ENCODE data around the gene IQGAP3. TPM values are rescaled to one million over a fixed set of nuclear protein-coding genes. Genes with fewer than 3 reads are reported as not detected.

Gene IQGAP3
- total and polyA plus RNA-seq, 4 donors: under 0.01 to 8.5 (median 0.43) TPM

GRCh38 chr1:156497078-156497742 lies 75.2 kb downstream of the IQGAP3 start (continued):
- TF ChIP-seq JUND (IDR thresholded peaks at IDR 0.05): no peak

GRCh38 chr1:156496211-156496761 lies 76.1 kb downstream of the IQGAP3 start:
- Histone ChIP-seq H3K27me3 (ENCODE audit: control insufficient read depth in 4 of 4, insufficient read depth in 4 of 4, low read length in 3 of 4) (no peaks in the 10 kb centered on the region), H3K27ac (ENCODE audit: low read depth in 1 of 2, low read length in 2 of 2) (peak overlapping the region; percentile 15 to 46), H3K4me3 (ENCODE audit: low read depth in 1 of 3, low read length in 3 of 3) (no peak overlapping the region), H3K36me3 (ENCODE audit: control insufficient read depth in 4 of 4, insufficient read depth in 3 of 4, low read depth in 1 of 4, low read length in 3 of 4) (peaks cover 0 to 2% (median 0%) of the 10 kb centered on the region in 4 donors), H3K9me3 (ENCODE audit: control insufficient read depth in 4 of 4, low read length in 3 of 4) (no peaks in the 10 kb centered on the region), H3K9ac (ENCODE audit: low read depth in 1 of 2, low read length in 2 of 2) (peak overlapping the region in 1 of 2 donors; percentile 16), H3K4me1 (ENCODE audit: control insufficient read depth in 4 of 4, insufficient read depth in 4 of 4, low read length in 3 of 4) (peaks cover 31 to 83% (median 72%) of the 10 kb centered on the region in 4 donors)
- 72% methylated on average over 10 of the region's 10 CpGs for WGBS
- DNase-seq (ENCODE audit: low spot score): no peak
- TF ChIP-seq REST (IDR thresholded peaks at IDR 0.05) (no peak), MAX (IDR thresholded peaks at IDR 0.05) (no peak), NR2F2 (IDR thresholded peaks at IDR 0.05) (no peak), FOXA1 (IDR thresholded peaks at IDR 0.05) (no peak), RAD21 (IDR thresholded peaks at IDR 0.05) (no peak), HNF4G (IDR thresholded peaks at IDR 0.05) (no peak), JUND (IDR thresholded peaks at IDR 0.05) (no peak), YY1 (IDR thresholded peaks at IDR 0.05) (no peak), CTCF (IDR thresholded peaks at IDR 0.05; ENCODE audit: low read depth, low read length, missing input control) (no peak), RXRA (IDR thresholded peaks at IDR 0.05) (no peak), HNF4A (conservative IDR thresholded peaks at IDR 0.05) (no peak), TAF1 (conservative IDR thresholded peaks at IDR 0.05) (no peak)

- H3K4me1 ChIP-seq (ENCODE audit: control insufficient read depth in 4 of 4, insufficient read depth in 4 of 4, low read length in 3 of 4): peaks cover 37 to 90% (median 79%) of the 10 kb centered on the region in 4 donors
- no peaks in the 10 kb centered on the region for H3K27me3 ChIP-seq (ENCODE audit: control insufficient read depth in 4 of 4, insufficient read depth in 4 of 4, low read length in 3 of 4)
- H3K4me3 ChIP-seq (ENCODE audit: low read depth in 1 of 3, low read length in 3 of 3): no peak overlapping the region
- whole genome bisulfite sequencing: 59% methylated on average over 9 of the region's 9 CpGs
- no peaks in the 10 kb centered on the region for H3K9me3 ChIP-seq (ENCODE audit: control insufficient read depth in 4 of 4, low read length in 3 of 4)
- peak overlapping the region; percentile 15 to 46 for H3K27ac ChIP-seq (ENCODE audit: low read depth in 1 of 2, low read length in 2 of 2)
- no peak for DNase-seq (ENCODE audit: low spot score)
- peak overlapping the region; percentile 4 to 16 for H3K9ac ChIP-seq (ENCODE audit: low read depth in 1 of 2, low read length in 2 of 2)
- peaks cover 0 to 2% (median 0%) of the 10 kb centered on the region in 4 donors for H3K36me3 ChIP-seq (ENCODE audit: control insufficient read depth in 4 of 4, insufficient read depth in 3 of 4, low read depth in 1 of 4, low read length in 3 of 4)
- TF ChIP-seq NR2F2 (IDR thresholded peaks at IDR 0.05) (peak; percentile 77), GABPA (IDR thresholded peaks at IDR 0.05 in 1 of 2, conservative IDR thresholded peaks at IDR 0.05 in 1 of 2) (no peak), REST (IDR thresholded peaks at IDR 0.05) (peak; percentile 73), SP1 (IDR thresholded peaks at IDR 0.05) (peak; percentile 35), YY1 (IDR thresholded peaks at IDR 0.05) (peak; percentile 73), JUND (IDR thresholded peaks at IDR 0.05) (no peak), HNF4A (conservative IDR thresholded peaks at IDR 0.05) (peak; percentile 45 to 56), FOXA2 (IDR thresholded peaks at IDR 0.05) (peak; percentile 86), CTCF (IDR thresholded peaks at IDR 0.05; ENCODE audit: low read depth, low read length, missing input control) (no peak), HNF4G (IDR thresholded peaks at IDR 0.05) (no peak), RAD21 (IDR thresholded peaks at IDR 0.05) (peak; percentile 45 to 55), TAF1 (conservative IDR thresholded peaks at IDR 0.05) (no peak)
Measured at GRCh38 chr1:156495401-156496140, 76.8 kb downstream of the IQGAP3 start.

Measured in liver (tissue), 9 donors.